Left renal pelvis (tissue), 4 donors: ENCODE measurements around the gene USP44. TPM values are rescaled to one million over a fixed set of nuclear protein-coding genes. Genes with fewer than 3 reads are reported as not detected.

Experiments used
- polyA plus RNA-seq, 4 donors: library from polyadenylated mRNA; unstranded; fragments of 120-200 nt; gene quantifications; one replicate each; pipeline ENCODE4 v1.2.1, GENCODE V29; 2013; ENCODE audit not compliant: insufficient read length in 4 of 4

USP44 gene
- polyA plus RNA-seq, 4 donors, result 0.10 to 3.4 (median 2.7) TPM

Other genes with a start within 250 kb of the USP44 start
- gene METAP2, start 77.3 kb downstream of the USP44 start, polyA plus RNA-seq, result 100 to 1,000 TPM in 3 of 4 donors, 10 to 100 TPM in 1; 95.6 to 138 (median 124) TPM
- gene NTN4, start 239.3 kb upstream of the USP44 start, polyA plus RNA-seq, result 100 to 1,000 TPM in 3 of 4 donors, 1 to 10 TPM in 1; 3.3 to 110 (median 104) TPM